Stimulated activated CD8-positive, alpha-beta memory T cell treated with anti-CD3 and anti-CD28 coated beads, Interleukin-2, amount 100 ng/mL, for 1 hour (primary cell): ENCODE data around the gene ATG4A.

Source experiments
- DNase-seq, 2 donors: peaks; one replicate each; pipeline ENCODE4 v3.0.0-alpha.2; 2020; ENCODE audit warnings: low read depth in 2 of 2

Gene ATG4A

DNA sequence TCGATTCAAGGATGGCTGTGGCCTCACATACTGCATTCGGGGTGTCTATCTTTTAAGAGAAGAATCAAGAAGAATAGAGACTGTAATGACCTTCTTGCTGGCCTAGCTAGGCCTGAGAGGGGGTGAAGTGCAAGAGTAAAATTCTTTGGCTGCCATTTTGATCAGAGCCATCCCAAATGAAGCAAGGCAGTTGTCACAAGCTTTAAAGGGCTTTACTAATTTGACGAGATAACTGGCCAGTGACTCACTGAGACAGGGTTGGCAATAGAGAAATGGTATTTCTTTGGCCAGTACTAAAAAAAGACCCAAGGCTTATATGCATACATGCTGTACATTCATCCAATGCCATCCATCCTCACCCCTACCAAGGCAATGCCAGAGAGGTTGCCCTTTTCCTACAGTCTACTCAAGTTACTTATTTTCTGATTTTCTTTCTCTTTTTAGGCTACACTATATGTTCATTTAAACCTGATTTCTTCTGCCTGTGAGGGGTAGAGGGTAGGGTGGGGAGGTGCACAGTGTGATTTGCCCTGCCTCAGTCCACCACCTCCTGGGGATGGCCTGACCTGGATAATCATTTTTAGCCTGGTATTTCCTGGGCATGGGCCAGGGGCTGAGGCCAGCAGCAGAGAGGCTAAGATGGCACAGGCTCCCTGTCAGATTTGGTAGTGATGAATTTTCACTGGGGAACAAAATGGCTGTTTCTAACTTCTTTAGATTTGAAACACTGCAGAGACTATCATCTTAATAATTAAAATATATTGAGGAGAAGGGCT, 32.2 kb downstream of the ATG4A start:
- DNase-seq: no peak

DNA sequence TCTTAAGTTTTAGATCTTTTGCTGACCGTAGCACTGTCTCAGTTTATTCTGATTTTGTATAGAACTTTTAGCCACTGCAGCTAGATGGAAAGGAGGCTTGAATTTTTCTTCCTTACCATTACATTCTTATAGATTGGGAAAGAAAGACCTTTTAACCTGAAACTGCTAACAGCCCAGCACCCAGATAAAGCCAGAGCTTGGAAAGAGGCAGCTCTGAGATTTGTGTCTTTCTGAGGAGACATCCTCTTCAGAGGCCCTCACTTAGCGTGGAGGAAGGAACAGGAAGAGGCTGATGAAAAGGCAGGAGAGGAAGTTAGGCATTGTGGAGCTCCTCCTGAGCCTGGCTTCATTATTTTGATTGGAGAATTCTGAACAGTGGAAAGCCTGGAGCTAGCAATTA, 35.1 kb downstream of the ATG4A start:
- DNase-seq: no peak

DNA sequence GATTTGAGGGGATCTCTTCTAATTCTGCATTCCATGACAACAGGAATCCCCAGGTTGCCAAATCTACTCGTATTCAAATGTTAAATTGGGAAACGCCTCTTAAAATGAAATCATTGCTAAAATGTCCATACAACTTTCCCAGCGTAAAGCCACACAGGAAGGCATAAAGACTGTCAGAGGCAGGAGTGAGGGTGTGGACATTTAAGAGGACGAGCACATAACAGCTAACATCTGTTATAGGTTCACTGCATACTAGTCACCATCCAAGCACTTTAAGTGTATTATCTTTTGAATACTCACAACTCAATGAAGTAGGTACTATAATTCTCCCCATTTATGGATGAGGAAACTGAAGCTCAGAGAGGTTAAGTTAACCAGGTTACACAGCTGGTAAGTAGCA, 35.6 kb downstream of the ATG4A start:
- DNase-seq: no peak

DNA sequence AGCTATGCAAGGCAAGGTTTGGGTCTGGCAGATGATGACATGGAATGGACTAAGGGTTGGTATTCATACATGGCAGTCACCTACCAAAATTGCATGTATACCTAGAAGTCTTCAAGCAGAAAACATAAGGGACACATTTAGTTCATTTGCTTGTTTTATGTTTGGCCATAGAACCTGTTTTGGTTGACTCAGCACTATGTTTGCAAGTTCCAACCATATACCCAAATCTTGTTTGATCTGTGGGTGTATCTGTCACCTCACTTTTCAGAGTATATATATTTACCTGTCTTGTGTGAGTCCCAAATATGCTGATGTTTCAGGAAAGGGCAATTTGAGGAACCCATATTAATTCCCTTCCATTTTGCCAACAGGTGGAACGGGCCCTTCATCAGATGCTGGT, 39.3 kb downstream of the ATG4A start:
- no peak for DNase-seq

DNA sequence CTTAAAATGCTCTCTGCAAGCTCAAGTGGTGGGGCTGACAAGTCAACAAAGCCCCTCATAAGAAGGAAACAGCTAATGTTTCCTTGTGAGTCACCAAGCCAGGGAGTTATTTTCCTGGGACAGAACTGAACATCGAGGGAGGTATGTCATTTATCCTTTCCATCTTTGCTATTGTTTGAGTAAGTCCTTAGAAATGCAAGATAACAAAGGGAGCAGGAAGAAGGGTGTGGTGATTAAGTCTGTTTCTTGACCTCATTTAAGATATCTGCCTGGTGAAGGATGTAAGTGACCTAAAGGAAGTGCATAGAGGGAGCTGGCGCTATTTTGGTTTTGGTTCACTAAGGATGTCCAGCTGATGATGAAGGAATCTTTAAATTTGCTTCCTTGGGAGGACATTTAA, 39.9 kb downstream of the ATG4A start:
- DNase-seq: no peak

DNA sequence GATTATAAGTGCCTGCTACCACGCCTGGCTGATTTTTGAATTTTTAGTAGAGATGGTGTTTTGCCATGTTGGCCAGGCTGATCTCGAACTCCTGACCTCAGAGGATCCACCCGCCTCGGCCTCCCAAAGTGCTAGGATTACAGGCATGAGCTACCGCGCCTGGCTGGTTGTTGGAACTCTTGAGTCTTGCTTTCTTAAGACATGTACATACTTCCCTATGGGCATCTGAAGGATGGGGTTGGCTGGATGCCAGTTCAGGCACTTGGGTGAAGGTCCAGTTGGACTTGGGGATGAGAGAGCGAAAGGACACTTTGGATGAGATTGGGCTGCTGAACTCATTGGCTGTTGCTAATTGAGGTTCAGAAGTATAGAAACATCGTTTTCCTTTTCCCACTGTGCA, 40.5 kb downstream of the ATG4A start:
- no peak for DNase-seq

DNA sequence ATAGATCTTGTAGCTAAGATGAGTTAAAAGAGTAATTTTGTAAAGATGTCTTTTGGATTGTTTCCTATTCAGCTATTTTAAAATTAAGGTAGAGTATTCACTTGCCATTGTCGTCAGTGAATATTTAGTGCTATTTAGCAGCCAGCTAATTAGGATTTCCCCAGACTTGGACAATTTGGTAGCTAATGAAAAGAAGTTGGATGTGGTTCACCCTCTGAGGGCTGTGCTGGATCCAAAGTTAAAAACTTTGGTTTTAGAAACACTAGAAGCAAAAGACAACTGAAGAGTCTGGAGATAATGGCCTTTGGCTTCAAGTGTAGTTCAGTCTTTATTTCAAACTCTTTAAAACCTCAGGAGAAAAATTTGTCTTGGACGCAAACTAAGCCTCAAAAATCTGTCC, 41.3 kb downstream of the ATG4A start:
- DNase-seq: no peak

DNA sequence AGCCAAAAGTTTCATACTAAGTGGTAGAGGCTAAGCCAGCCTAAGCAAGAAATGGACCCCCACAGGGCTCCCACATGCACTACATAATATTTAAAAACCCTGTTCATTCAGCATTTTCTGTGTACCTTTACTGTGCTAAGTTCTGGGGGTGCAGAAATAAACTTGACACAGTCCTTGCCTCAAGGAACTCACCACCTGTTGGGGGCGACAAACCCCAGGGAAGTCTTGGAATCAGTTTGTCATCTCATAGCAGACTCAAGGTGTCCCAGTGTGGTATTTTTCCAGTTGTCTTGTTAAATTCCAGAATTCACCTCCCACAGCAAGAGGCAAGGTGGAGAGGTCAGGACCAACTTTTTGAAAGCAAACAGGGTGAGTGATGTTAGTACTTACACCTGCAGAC, 43.1 kb downstream of the ATG4A start:
- DNase-seq: no peak

DNA sequence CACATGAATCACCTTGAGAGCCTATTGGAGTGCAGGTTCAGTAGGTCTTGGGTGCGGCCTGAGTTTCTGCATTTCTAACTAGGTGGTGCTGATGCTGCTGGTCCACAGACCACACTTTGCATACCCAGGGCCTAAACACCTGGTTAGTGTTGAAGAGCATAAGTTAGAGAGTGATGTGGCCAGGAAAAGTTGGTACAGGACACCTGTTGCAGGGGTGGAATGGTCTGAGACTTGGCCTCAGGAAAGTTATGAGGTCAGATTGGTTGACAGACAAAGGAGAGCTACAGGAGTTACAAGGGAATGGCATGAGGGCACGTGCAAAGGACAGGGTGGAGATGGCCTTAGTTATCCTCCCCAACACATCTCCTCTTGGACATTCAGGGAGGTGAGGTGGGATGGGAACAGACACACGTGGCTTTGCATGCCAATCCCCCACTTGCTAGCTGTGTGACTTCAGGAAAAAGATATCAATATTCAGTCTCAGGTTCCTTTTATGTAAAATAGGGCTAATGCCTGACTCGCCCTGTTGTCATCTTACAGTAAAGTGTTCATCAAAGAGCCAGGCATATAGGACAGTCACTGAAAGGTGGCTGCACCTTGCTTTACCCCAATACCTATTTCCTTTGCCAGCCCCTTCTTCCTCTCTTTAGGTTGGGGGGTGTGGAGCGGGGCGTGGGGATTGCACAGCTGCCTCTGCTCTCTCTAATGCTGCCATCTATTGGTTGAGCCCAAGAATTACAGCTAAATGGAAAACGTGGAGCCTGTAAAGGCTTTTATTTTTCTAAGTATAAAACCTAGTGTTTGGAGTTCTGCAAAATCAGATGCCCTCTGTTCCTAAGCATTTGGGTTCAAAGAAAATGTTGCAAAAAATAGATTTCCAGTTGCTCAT, 47.5 kb downstream of the ATG4A start:
- no peak for DNase-seq

DNA sequence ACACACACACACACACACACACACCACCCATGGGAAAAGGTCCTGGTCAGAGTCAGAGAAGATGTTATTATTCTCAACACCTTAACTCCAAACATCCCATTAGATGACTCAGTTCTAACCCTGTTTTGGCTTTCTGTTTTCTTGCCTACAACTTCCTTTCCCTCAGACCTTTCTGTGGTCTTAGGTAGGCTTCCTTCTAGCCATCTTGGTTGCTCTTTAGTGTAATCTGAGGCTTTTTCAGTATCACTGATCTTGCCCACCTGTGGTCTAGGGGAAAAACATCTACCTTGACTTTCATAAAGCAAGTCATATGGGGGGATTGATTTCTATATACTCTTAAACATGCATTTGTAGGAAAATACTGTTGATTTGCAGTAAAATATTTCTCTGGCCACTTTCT, 56.9 kb downstream of the ATG4A start:
- no peak for DNase-seq

DNA sequence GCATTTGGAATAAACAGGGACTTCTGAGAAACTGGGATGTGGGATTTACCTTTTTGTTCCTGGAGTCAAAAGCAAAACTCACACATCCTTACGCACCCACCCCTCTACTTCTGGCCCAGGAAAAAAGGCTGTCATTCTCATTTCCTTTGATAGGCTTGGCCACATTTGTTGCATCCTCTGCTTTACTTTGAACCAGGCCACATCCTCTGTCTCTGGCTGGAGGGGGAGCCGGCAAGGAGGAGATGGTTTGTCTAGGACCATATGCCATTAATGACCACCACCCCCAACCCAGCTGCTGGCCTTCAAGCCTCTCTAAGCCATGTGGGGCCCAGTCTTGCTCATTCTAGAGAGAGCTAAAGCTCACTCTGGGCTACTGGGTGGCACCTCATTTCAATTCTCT, 64.5 kb downstream of the ATG4A start:
- DNase-seq: no peak

DNA sequence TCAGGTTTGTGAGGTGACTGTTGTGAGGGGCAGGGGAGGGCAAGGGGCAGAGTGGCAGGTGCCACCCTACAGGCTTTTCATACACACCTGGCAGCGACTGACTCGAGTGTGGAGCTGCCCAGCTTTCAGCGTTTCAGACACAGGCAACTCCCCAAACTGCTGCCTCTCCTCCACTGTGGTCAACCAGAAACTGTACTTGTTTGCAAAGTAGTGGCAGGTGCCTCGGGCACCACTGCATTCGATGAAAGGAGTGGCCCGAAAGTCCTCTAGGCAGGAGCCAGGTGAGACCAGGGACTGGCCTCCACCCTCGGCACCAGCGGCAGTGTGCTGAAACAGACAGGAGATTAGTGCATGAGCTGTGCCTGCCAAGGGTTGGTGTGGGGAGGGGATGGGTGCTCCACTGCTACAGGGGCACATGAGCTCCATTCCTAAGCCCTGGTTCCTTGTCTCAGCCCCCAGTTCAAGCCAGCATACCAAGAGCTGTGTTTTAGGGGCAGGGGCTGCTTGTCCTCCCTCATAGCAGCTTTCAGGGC, 65.4 kb downstream of the ATG4A start:
- DNase-seq: no peak

DNA sequence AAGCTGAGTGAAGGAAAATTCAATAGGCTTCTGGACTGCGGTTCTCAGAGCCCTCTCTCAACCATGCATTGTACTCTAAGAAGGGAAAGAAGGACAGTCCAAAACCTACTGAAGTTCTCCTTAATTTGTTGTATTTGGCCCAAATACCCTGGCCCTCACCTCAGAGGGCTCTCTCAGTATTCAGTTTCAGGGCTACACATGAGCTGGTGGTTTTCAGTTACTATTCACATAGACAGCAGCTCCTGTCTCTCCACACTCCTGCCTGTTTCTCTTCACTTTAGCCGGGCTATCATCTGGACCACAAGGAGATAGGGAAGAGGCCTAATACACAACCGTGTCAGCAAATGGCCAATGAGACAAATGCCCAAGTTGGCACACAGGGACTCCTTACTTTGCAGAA, 66.0 kb downstream of the ATG4A start:
- no peak for DNase-seq

DNA sequence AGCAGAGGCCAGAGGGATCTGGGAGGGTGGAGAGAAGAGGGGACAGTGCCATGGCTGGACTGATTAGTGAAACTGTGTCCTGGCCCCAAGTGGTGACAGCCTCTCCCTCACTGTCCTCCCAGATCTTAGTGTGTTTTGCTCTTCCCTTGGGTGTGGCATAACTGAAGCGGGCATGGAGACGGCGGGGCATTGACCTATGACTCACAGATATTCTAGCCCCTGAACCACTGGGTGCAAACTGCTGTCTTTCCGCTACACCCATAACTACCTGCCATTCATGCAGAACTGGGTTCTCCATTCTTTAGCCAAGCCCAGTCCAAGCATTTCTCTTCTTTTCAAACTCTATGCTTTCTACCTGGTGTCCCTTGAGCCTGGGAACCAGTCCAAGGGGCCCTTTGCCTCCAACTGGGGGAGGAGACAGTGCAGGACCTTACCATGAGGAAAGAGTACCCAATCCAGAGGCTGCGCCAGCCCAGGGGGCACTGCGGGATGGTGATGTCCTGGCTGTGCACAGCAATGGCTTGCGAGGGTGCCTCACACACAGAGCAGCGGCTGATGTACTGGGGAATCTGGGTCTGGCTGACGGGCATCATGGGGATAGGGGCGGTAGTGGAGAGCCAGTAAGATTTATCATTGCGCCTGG, 67.6 kb downstream of the ATG4A start:
- no peak for DNase-seq

DNA sequence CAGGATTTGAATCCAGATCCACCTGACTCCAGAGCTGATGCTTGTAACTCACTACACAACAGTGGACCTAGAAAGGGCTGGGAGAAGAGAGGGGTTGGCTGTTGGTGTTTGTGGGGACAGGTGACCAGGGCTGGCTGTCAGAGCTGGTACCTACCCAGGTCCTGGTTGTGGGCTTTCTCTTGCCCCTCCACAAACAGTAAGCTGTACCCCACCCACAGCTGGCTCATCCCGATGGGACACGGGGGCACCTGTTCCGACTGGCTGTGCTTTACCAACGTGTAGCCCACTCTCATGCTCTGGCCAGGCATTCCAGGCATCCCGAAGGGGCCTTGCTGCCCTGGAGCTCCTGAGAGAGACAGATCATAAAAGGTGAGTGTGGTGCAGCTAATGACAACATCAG, 68.7 kb downstream of the ATG4A start:
- DNase-seq: no peak

DNA sequence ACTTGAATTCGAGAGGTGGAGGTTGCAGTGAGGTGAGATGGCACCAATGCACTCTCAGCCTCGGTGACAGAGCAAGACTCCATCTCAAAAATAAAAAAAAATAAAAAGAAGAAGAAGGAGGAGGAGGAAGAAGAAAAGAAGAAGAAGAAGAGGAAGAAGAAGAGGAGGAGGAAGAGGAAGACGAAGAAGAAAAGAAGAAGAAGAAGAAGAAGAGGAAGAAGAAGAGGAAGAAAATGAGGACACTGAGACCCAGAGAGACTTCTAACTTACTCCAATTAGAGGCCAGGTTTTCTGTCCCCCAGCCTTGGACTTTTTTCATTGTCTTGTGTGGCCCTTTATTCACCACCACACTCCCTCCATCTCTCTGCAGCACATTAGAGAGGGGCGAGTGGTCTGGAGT, 70.7 kb downstream of the ATG4A start:
- no peak for DNase-seq

DNA sequence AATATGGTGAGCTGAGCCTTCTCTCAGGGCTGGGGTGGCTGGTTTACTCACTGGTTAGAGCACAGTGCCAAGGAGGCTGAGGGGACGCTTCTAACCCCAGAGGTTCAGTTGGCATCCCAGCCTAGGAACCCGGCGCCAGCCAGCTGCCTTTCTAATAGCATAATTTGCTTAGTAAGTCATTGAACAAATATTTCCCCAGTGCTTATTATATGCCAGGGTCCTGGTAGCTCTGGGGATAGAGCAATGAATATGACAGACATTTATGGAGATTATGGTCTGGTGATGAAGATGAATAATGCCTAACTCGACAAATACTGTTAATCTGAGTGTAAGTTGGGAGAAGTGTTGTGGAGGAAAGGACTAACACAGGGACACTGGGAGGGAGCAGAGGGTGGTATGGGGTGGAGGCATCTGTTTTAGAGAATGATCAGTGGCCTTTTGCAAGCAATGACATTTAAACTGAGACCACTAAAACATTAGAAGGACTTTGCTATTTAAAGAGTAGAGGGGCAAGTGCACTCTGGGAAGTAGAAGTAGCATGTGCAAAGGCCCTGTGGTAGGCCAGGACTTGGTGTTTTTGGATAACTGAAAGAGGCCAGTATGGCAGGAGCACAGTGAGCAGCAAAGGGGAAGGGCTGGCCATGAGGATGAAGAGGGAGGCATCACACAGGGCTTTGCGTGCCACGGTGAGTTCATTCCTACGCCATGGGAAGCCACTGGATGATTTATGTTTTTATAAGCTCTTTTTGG, 71.9 kb downstream of the ATG4A start:
- no peak for DNase-seq

DNA sequence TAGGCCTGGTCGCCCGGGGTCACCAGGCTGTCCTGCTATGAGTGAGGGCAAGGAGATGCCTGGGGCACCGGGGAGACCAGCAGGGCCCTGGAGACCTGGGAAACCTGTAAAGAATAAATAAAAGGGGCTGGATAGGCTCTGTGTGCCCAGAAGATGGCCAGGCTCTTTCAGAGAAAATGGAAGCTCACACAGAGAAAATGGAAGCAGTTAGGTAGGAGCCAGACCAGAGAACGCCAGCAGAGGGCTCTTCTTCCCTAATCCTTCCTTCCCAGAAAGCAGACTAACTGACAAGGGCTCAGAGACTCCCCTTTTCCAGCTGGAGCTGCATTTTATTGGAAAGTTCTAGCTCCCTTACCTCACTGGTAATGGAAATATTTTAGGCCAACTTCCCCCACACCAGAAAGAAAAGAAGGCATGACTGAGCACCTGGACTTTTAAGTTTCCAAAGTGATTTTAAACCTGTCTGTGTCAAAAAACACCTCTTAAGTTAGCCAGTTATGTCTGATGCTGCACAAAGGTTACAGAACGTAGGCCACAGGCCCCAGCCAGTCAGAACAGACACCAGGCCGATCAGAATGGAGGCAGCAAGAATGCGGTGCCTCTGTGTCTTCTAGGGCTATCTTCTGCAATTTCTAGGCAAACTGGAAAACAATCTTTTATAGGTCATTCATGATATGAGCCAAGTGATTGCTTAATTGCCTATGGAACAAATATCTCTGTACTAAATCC, 74.0 kb downstream of the ATG4A start:
- DNase-seq: no peak

DNA sequence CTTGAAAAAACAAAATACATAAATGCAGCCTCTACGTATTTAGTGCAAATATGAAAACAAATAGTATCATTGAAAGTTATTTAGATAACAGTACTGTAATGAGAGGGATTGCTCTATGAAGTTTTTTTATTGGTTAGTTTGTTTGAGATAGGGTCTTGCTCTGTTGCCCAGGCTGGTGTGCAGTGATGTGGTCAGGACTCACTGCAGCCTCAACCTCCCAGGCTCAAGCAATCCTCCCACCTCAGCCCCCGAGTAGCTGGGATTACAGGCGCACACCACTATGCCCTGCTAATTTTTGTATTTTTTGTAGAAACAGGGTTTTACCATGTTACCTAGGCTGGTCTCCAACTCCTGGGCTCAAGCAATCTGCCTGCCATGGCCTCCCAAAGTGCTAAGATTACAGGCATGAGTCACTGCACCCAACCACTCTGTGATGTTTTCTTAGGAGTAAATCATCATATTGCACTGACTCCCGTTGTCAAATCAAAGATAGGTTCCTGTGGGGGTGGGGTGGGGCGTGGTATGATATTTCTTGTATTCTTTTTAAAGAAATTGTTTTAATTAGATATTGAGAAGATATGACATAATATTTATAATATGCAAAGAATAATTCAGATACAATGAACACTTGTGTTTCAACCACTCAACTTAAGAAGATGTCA, 75.8 kb downstream of the ATG4A start:
- DNase-seq: no peak

DNA sequence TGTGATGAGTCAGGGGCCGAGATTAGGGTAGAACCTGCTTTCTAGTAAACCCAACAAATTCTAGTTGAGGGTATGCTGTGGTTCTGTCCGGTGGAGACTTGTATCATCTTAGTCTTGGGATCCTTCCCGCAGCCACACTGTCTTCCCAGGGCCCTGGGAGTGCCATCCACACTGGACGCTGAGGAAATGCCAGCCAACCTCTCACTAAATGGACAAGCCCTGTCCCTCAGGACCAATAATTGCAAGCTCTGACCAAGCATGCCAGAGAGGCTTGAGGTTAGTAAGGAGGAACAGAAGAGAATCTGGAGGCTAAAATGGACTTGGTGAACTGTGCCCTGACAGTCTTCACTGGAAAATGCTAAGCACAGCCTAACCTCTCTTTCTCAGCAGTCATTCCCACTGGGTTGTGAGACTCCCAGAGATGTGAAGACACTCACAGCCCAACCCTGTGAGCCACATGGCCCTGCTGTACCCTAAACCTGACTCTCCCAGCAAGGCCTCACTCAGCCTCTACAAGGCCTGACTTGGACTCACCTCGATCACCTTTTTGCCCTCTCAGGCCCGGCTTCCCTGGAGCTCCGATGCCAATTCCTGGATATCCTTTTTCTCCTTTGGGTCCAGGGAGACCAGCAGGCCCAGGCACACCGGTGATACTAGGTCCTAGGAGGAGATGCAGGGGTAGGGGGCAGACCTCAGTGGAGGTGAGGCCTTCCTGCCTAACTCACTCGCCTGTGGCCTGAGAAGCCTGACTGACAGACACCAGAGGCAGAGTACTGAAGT, 77.6 kb downstream of the ATG4A start:
- DNase-seq: no peak
